K562 (cell line): ENCODE measurements around the gene HBG1. TPM values are rescaled to one million over a fixed set of nuclear protein-coding genes. Genes with fewer than 3 reads are reported as not detected.
A peak's percentile ranks its signal among the peaks of the same experiment; 100 is the strongest.

Experiments used
- BACH1 ChIP-seq: fragments of 200-800 bp; sonication (Bioruptor generic); IDR thresholded peaks from 2 replicates; pipeline ENCODE4 v1.6.1; 2016; ENCODE audit warnings: missing genetic modification characterization, missing compliant biosample characterization
- BMI1 ChIP-seq: fragments of 150-350 bp; IDR thresholded peaks from 2 replicates; pipeline ENCODE4 v1.6.1; 2014; ENCODE audit warnings: low read length
- BRF1 ChIP-seq: IDR thresholded peaks from 3 replicates; pipeline ENCODE4 v1.6.1; 2011; ENCODE audit warnings: borderline replicate concordance, mild to moderate bottlenecking; ENCODE audit not compliant: insufficient read length; ENCODE audit errors: extremely low read depth
- CEBPG ChIP-seq, 3 experiments: fragments of 200-800 bp in 1 of 3; sonication (Bioruptor generic) in 1 of 3; sonication (generic) in 1 of 3; formaldehyde crosslinking in 1 of 3; IDR thresholded peaks in 2 of 3; conservative IDR thresholded peaks in 1 of 3; 2 replicates each; pipeline versions ENCODE4 v1.6.1 to v1.8.0; 2016 to 2022; ENCODE audit warnings: missing compliant biosample characterization in 2 of 3, missing genetic modification characterization in 2 of 3, mild to moderate bottlenecking in 1 of 3, missing genetic modification reagents in 1 of 3
- CGGBP1 ChIP-seq: fragments of 250-450 bp; sonication (Bioruptor Pico); IDR thresholded peaks from 2 replicates; pipeline ENCODE4 v1.9.0; 2021; ENCODE audit warnings: mild to moderate bottlenecking
- CREM ChIP-seq: IDR thresholded peaks from 2 replicates; pipeline ENCODE4 v1.6.1; 2014; ENCODE audit warnings: antibody characterized with exemption, low read depth
- E2F6 ChIP-seq, 2 experiments: IDR thresholded peaks; 2 replicates each; pipeline ENCODE4 v1.6.1; 2011; ENCODE audit warnings: borderline replicate concordance in 1 of 2, control low read depth in 1 of 2, low read depth in 1 of 2, low read length in 1 of 2, mild to moderate bottlenecking in 1 of 2, mixed read lengths in 1 of 2, moderate library complexity in 1 of 2; ENCODE audit not compliant: insufficient read depth in 1 of 2, insufficient read length in 1 of 2, poor library complexity in 1 of 2, severe bottlenecking in 1 of 2; ENCODE audit errors: extremely low read depth in 1 of 2
- E4F1 ChIP-seq: fragments of 250-450 bp; sonication (Bioruptor Pico); IDR thresholded peaks from 2 replicates; pipeline ENCODE4 v1.5.0; 2021; ENCODE audit warnings: mild to moderate bottlenecking, borderline replicate concordance
- MAFF ChIP-seq: IDR thresholded peaks from 2 replicates; pipeline ENCODE4 v1.6.1; 2012; ENCODE audit warnings: low read length, improper control_type of control experiment
- MAFG ChIP-seq: fragments of 450-650 bp; conservative IDR thresholded peaks from 2 replicates; pipeline ENCODE4 v1.6.1; 2016; ENCODE audit warnings: missing genetic modification characterization, missing compliant biosample characterization
- MTA3 ChIP-seq: fragments of 450-650 bp; formaldehyde crosslinking; IDR thresholded peaks from 2 replicates; pipeline ENCODE4 v1.6.1; 2017; ENCODE audit warnings: mild to moderate bottlenecking, borderline replicate concordance
- PHF20 ChIP-seq: fragments of 450-650 bp; IDR thresholded peaks from 2 replicates; pipeline ENCODE4 v1.6.1; 2018; ENCODE audit not compliant: partially characterized antibody
- POLR3G ChIP-seq: IDR thresholded peaks from 2 replicates; pipeline ENCODE4 v1.6.1; 2011; ENCODE audit not compliant: insufficient read length, insufficient replicate concordance; ENCODE audit errors: extremely low read depth
- SFPQ ChIP-seq: fragments of 200-400 bp; formaldehyde crosslinking; IDR thresholded peaks from 2 replicates; pipeline ENCODE4 v1.6.1; 2017; ENCODE audit warnings: mild to moderate bottlenecking, low read depth, low read length, moderate library complexity
- SREBF2 ChIP-seq: sonication (generic); formaldehyde crosslinking; IDR thresholded peaks from 2 replicates; pipeline ENCODE4 v1.4.0; 2020; ENCODE audit warnings: mild to moderate bottlenecking, missing genetic modification reagents
- SRSF1 ChIP-seq: fragments of 200-400 bp; formaldehyde crosslinking; IDR thresholded peaks from 2 replicates; pipeline ENCODE4 v1.6.1; 2017; ENCODE audit warnings: mild to moderate bottlenecking, low read depth, low read length, moderate library complexity
- THRA ChIP-seq: fragments of 450-650 bp; IDR thresholded peaks from 2 replicates; pipeline ENCODE4 v1.6.1; 2017; ENCODE audit warnings: mild to moderate bottlenecking, moderate library complexity
- ZBTB7A ChIP-seq: IDR thresholded peaks from 2 replicates; pipeline ENCODE4 v1.6.1; 2011; ENCODE audit warnings: low read depth, mild to moderate bottlenecking, low read length, moderate library complexity, borderline replicate concordance; ENCODE audit not compliant: control insufficient read depth
- ZNF253 ChIP-seq: fragments of 250-450 bp; sonication (Bioruptor Pico); conservative IDR thresholded peaks from 2 replicates; pipeline ENCODE4 v1.6.1; 2021; ENCODE audit warnings: mild to moderate bottlenecking
- ZNF436 ChIP-seq: fragments of 250-450, 450-650 bp; sonication (Bioruptor Pico); formaldehyde crosslinking; IDR thresholded peaks from 2 replicates; pipeline ENCODE4 v1.7.0; 2020; ENCODE audit warnings: mild to moderate bottlenecking
- polyA plus RNA-seq, 8 experiments: library from polyadenylated mRNA; depleted of rRNA in 4 of 8; stranded (reverse) in 5 of 8; unstranded in 3 of 8; fragments of >200 nt; fragmentation: Nextera tagmentation in 2 of 8; fragmentation: Illumina TruSeq in 1 of 8; extraction: Ambion mirVana in 2 of 8; extraction: Trizol in 1 of 8; gene quantifications; 2 replicates each; pipeline versions ENCODE4 v1.2.1 to v1.2.3, GENCODE V29; 2011 to 2014; ENCODE audit warnings: inconsistent platforms in 1 of 8, missing spikeins in 1 of 8
- total RNA-seq, 7 experiments: library from RNA; depleted of rRNA in 6 of 7; stranded (reverse); fragments of >200 nt in 6 of 7; fragmentation: Illumina TruSeq in 2 of 7; extraction: Trizol in 2 of 7; gene quantifications; 2 replicates each; pipeline versions ENCODE4 v1.2.1 to v1.2.3, GENCODE V29; 2011 to 2021; ENCODE audit warnings: low replicate concordance in 1 of 7

The HBG1 gene
- total and polyA plus RNA-seq, 9 of the 15 experiments (the other 6 are each of a cell fraction or from before 2014, with no cell fraction given): 1,066 to 16,338 (median 4,898) TPM

- TF ChIP-seq THRA: no peak
- no peak for TF ChIP-seq MTA3
- TF ChIP-seq BACH1 (tag): no peak
- peak; percentile 40; the same call in 1 of the 2 replicates for TF ChIP-seq CGGBP1 (CRISPR knock-in tag)
- no peak for TF ChIP-seq E4F1 (CRISPR knock-in tag)
- TF ChIP-seq SFPQ: no peak
- no peak for TF ChIP-seq ZBTB7A
- TF ChIP-seq MAFG: no peak
- TF ChIP-seq ZNF253: no peak
- TF ChIP-seq BRF1: no peak
- TF ChIP-seq SRSF1: no peak
- TF ChIP-seq CREM: no peak
- TF ChIP-seq BMI1: no peak
- no peak for TF ChIP-seq SREBF2 (CRISPR knock-in tag)
- TF ChIP-seq PHF20: no peak
- TF ChIP-seq POLR3G: no peak
- TF ChIP-seq CEBPG (CRISPR knock-in tag; IDR thresholded peaks at IDR 0.05): no peak
- peak in 1 of 2 experiments; percentile 59; a peak in 1 of 4 replicates for TF ChIP-seq CEBPG (tag; conservative IDR thresholded peaks at IDR 0.05 in 1 of 2, IDR thresholded peaks at IDR 0.05 in 1 of 2)
- no peak for TF ChIP-seq E2F6 (IDR thresholded peaks at IDR 0.05; ENCODE audit: borderline replicate concordance in 1 of 2, extremely low read depth in 1 of 2, insufficient read depth in 1 of 2, insufficient read length in 1 of 2, low read depth in 1 of 2, low read length in 1 of 2, poor library complexity in 1 of 2, severe bottlenecking in 1 of 2)
- TF ChIP-seq MAFF: no peak
- TF ChIP-seq ZNF436 (CRISPR knock-in tag): 0 out of 2 replicates have a peak, but pooled peaks have one; percentile 30
These were observed 9.2 kb downstream of the HBG1 start (continued) for GRCh38 chr11:5240458-5240857.
